GM12878 (cell line): Measurements from ENCODE around the gene EYS. TPM values are rescaled to one million over a fixed set of nuclear protein-coding genes. Genes with fewer than 3 reads are reported as not detected.

ENCODE experiments used
- ATAC-seq: fragments of 200-7000 bp; cut with Tn5 transposase; 3 replicates; pipeline ENCODE4 v1.9.1; 2020; ENCODE audit warnings: mild to moderate bottlenecking, moderate library complexity
- BruUV-seq: library from RNA; stranded (reverse); fragments of 400-500 nt; replicated peaks from 2 replicates; lab custom pipeline; 2021; lab: Mats Ljungman, UMichigan
- CTCF ChIA-PET: fragments of 300-600 bp; sonication (Branson Sonifier 250); formaldehyde crosslinking; extraction: SDS; loops from one replicate; lab custom pipeline; 2021; ENCODE audit warnings: inconsistent platforms; lab: Yijun Ruan, JAX
- POLR2A ChIA-PET: fragments of 350-600 bp; formaldehyde crosslinking; extraction: SDS; loops from one replicate; lab custom pipeline; 2021; ENCODE audit warnings: inconsistent platforms; lab: Charles Lee
- RAD21 ChIA-PET: fragments of 300-600 bp; sonication (Branson Sonifier 250); formaldehyde crosslinking; loops from one replicate; lab custom pipeline; 2023; ENCODE audit warnings: antibody characterized with exemption; ENCODE audit not compliant: unreplicated experiment; lab: Charles Lee
- SMC1A ChIA-PET: fragments of 300-600 bp; sonication (Branson Sonifier 250); formaldehyde crosslinking; loops from one replicate; lab custom pipeline; 2023; ENCODE audit not compliant: unreplicated experiment, uncharacterized antibody; lab: Charles Lee
- DNase-seq: peaks from one replicate; pipeline ENCODE4 v3.0.0-alpha.2; 2011; ENCODE audit warnings: low read depth, low spot score
- FAIRE-seq: peaks from 3 replicates; lab custom pipeline; 2011; peaks lifted over from hg19 to GRCh38; lab: Jason Lieb, UNC
- H2AFZ ChIP-seq: 2 replicates; pipeline ENCODE4 v1.6.0; 2011; ENCODE audit warnings: low read depth, low read length, control low read depth; ENCODE audit not compliant: control insufficient read depth
- H3K27ac ChIP-seq: 2 replicates; pipeline ENCODE4 v1.5.1; 2011; ENCODE audit warnings: control low read depth; ENCODE audit not compliant: control insufficient read depth, insufficient read depth
- H3K27me3 ChIP-seq, 2 experiments: replicated peaks in 1 of 2; 2 replicates each; pipeline versions ENCODE4 v1.6.0 to v1.6.1; 2011; ENCODE audit warnings: low read length in 1 of 2; ENCODE audit not compliant: control insufficient read depth in 2 of 2, insufficient read depth in 2 of 2
- H3K36me3 ChIP-seq, 2 experiments: 2 replicates each; pipeline ENCODE4 v1.5.1; 2011; ENCODE audit warnings: low read length in 1 of 2; ENCODE audit not compliant: control insufficient read depth in 2 of 2, insufficient read depth in 2 of 2
- H3K4me1 ChIP-seq: 2 replicates; pipeline ENCODE4 v1.6.1; 2011; ENCODE audit warnings: mild to moderate bottlenecking, low read length, moderate library complexity, mixed read lengths; ENCODE audit not compliant: control insufficient read depth, insufficient read depth
- H3K4me2 ChIP-seq: 2 replicates; pipeline ENCODE4 v1.6.0; 2011; ENCODE audit warnings: control low read depth; ENCODE audit not compliant: control insufficient read depth, insufficient read depth
- H3K4me3 ChIP-seq: fragments of 200-600 bp; sonication (generic); 2 replicates; pipeline ENCODE4 v1.5.1; 2016
- H3K79me2 ChIP-seq: 2 replicates; pipeline ENCODE4 v1.6.0; 2011; ENCODE audit warnings: low read length; ENCODE audit not compliant: control insufficient read depth, insufficient read depth
- H3K9ac ChIP-seq: 2 replicates; pipeline ENCODE4 v1.8.0; 2011; ENCODE audit warnings: low read length, control low read depth, mixed read lengths; ENCODE audit not compliant: control insufficient read depth, insufficient read depth
- H3K9me3 ChIP-seq: replicated peaks from 3 replicates; pipeline ENCODE4 v1.5.1; 2011; ENCODE audit warnings: mild to moderate bottlenecking, low read length; ENCODE audit not compliant: control insufficient read depth, insufficient read depth
- H4K20me1 ChIP-seq: 2 replicates; pipeline ENCODE4 v1.6.0; 2011; ENCODE audit not compliant: control insufficient read depth, insufficient read depth
- ATF7 ChIP-seq: fragments of 450-650 bp; IDR thresholded peaks from 2 replicates; pipeline ENCODE4 v1.6.1; 2016; ENCODE audit warnings: low read depth, mild to moderate bottlenecking
- BCLAF1 ChIP-seq: fragments of 450-650 bp; IDR thresholded peaks from 2 replicates; pipeline ENCODE4 v1.6.1; 2017; ENCODE audit warnings: antibody characterized with exemption, mild to moderate bottlenecking, moderate library complexity
- EED ChIP-seq: sonication (generic); IDR thresholded peaks from 2 replicates; pipeline ENCODE4 v1.6.1; 2016; ENCODE audit warnings: antibody characterized with exemption, low read depth
- NR2F1 ChIP-seq: fragments of 450-650 bp; conservative IDR thresholded peaks from 2 replicates; pipeline ENCODE4 v1.6.1; 2017; ENCODE audit warnings: mild to moderate bottlenecking
- RAD51 ChIP-seq: fragments of 450-650 bp; IDR thresholded peaks from 2 replicates; pipeline ENCODE4 v1.6.1; 2016; ENCODE audit warnings: moderate library complexity, mild to moderate bottlenecking, inconsistent platforms
- TCF12 ChIP-seq: IDR thresholded peaks from 2 replicates; pipeline ENCODE4 v1.6.1; 2011; ENCODE audit warnings: low read depth, mild to moderate bottlenecking, low read length
- in situ Hi-C: fragments of 300-500 bp; cut with MboI; formaldehyde crosslinking; loops from 9 replicates; pipeline ENCODE4 v1.14.3; 2018; ENCODE audit warnings: mixed read lengths
- intact Hi-C: fragments of 100-400 bp; cut with micrococcal nuclease; formaldehyde crosslinking; loops from one replicate; pipeline ENCODE4 v1.14.2; 2022; ENCODE audit not compliant: unreplicated experiment
- polyA plus RNA-seq, 11 experiments: library from polyadenylated mRNA; depleted of rRNA in 4 of 11; unstranded in 6 of 11; stranded (reverse) in 5 of 11; fragments of >200 nt; fragmentation: Nextera tagmentation in 4 of 11; fragmentation: Illumina TruSeq in 1 of 11; extraction: Ambion mirVana in 4 of 11; extraction: Trizol in 1 of 11; gene quantifications; 1 replicate in 1 of 11; 2 replicates in 10 of 11; pipeline versions ENCODE4 v1.2.1 to v1.2.3, GENCODE V29; 2011 to 2016; ENCODE audit warnings: inconsistent platforms in 2 of 11, missing spikeins in 2 of 11, low read depth in 1 of 11
- total RNA-seq, 4 experiments: library from RNA; depleted of rRNA in 3 of 4; stranded (reverse); fragments of >200 nt in 3 of 4; fragmentation: Illumina TruSeq in 1 of 4; extraction: Trizol in 1 of 4; gene quantifications; 2 replicates each; pipeline versions ENCODE4 v1.2.1 to v1.2.3, GENCODE V29; 2013 to 2021
- TF ChIP-seq, protein P1 (sequence below): fragments of 450-650 bp; IDR thresholded peaks from 2 replicates; pipeline ENCODE4 v1.6.1; 2014; ENCODE audit warnings: mild to moderate bottlenecking
- TF ChIP-seq, protein P2 (sequence below): fragments of 450-650 bp; IDR thresholded peaks from 2 replicates; pipeline ENCODE4 v1.6.1; 2016; ENCODE audit warnings: mild to moderate bottlenecking

The EYS gene
- total and polyA plus RNA-seq, 10 of the 15 experiments (the other 5 are each of a cell fraction or from before 2014, with no cell fraction given) = under 0.01 to 0.14 (median 0.02) TPM; not detected in 1

GRCh38 chr6:63805345-63805744 is 1901.7 kb downstream of the EYS start (continued):
- TF ChIP-seq BCLAF1 (no peak), NR2F1 (no peak), TCF12 (no peak)

DNA sequence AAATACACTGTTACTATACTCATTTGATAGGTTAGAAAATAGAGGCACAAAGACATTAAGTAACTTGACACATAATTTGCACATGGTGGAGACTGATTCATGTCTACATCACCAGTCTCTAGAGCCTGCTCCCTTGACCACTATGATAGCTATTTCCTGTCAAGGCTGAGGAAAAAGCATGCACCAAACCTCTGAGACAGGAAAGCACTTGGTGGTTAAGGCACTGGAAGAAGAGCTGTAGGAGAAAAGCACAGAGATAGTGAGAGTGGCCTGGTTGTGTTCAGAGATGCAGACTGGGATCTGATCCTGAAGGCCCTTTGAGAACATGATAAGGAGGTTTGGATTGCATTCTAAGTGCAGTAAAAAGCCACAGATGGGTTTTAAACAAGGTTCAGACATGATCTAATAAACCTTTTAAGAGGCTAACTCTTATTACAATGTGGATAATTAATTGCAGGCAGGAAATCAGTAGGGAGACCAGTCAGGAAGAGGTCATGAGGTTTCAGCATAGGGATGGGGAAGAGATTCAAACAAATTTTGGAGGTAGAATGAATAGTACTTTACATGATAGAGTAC is 1902.6 kb downstream of the EYS start:
- SMC1A ChIA-PET = interaction anchor here (4.1 kb wide), 1 partner anchor 207 kb away, joined by 44 read pairs; no protein-coding TSS in a partner anchor
- POLR2A ChIA-PET = no interaction called here
- Histone ChIP-seq H3K4me3 (no peak overlapping the region), H3K4me1 (no peaks in the 10 kb centered on the region), H2AFZ (no peak overlapping the region), H3K36me3 (no peaks in the 10 kb centered on the region), H3K9ac (no peak overlapping the region), H3K27me3 (no peaks in the 10 kb centered on the region), H4K20me1 (no peaks in the 10 kb centered on the region), H3K27ac (no peak overlapping the region), H3K4me2 (no peak overlapping the region), H3K9me3 (no peaks in the 10 kb centered on the region), H3K79me2 (no peaks in the 10 kb centered on the region)
- CTCF ChIA-PET = interaction anchor here (0.8 to 5.0 kb wide), 7 partner anchors 13 to 501 kb away, joined by 3 to 101 read pairs (median 3); no protein-coding TSS in a partner anchor
- DNase-seq (no peak), FAIRE-seq (no peak), ATAC-seq (no peak)
- in situ Hi-C loops = loop anchor here (10.0 kb wide), 1 partner anchor 740 kb away; no protein-coding TSS in a partner anchor
- RAD21 ChIA-PET = interaction anchor here (1.3 to 4.2 kb wide), 3 partner anchors 40 to 452 kb away, joined by 3 to 45 read pairs (median 9); no protein-coding TSS in a partner anchor
- TF ChIP-seq, protein P1, sequence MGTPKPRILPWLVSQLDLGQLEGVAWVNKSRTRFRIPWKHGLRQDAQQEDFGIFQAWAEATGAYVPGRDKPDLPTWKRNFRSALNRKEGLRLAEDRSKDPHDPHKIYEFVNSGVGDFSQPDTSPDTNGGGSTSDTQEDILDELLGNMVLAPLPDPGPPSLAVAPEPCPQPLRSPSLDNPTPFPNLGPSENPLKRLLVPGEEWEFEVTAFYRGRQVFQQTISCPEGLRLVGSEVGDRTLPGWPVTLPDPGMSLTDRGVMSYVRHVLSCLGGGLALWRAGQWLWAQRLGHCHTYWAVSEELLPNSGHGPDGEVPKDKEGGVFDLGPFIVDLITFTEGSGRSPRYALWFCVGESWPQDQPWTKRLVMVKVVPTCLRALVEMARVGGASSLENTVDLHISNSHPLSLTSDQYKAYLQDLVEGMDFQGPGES = no peak
- TF ChIP-seq ATF7 (no peak), RAD51 (no peak), EED (no peak)
- TF ChIP-seq, protein P2, sequence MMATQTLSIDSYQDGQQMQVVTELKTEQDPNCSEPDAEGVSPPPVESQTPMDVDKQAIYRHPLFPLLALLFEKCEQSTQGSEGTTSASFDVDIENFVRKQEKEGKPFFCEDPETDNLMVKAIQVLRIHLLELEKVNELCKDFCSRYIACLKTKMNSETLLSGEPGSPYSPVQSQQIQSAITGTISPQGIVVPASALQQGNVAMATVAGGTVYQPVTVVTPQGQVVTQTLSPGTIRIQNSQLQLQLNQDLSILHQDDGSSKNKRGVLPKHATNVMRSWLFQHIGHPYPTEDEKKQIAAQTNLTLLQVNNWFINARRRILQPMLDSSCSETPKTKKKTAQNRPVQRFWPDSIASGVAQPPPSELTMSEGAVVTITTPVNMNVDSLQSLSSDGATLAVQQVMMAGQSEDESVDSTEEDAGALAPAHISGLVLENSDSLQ = no peak
- intact Hi-C loops = no loop called here
- BruUV-seq = no TSS peak
